ENCODE data around the gene NRXN2.

The NRXN2 gene

DNA sequence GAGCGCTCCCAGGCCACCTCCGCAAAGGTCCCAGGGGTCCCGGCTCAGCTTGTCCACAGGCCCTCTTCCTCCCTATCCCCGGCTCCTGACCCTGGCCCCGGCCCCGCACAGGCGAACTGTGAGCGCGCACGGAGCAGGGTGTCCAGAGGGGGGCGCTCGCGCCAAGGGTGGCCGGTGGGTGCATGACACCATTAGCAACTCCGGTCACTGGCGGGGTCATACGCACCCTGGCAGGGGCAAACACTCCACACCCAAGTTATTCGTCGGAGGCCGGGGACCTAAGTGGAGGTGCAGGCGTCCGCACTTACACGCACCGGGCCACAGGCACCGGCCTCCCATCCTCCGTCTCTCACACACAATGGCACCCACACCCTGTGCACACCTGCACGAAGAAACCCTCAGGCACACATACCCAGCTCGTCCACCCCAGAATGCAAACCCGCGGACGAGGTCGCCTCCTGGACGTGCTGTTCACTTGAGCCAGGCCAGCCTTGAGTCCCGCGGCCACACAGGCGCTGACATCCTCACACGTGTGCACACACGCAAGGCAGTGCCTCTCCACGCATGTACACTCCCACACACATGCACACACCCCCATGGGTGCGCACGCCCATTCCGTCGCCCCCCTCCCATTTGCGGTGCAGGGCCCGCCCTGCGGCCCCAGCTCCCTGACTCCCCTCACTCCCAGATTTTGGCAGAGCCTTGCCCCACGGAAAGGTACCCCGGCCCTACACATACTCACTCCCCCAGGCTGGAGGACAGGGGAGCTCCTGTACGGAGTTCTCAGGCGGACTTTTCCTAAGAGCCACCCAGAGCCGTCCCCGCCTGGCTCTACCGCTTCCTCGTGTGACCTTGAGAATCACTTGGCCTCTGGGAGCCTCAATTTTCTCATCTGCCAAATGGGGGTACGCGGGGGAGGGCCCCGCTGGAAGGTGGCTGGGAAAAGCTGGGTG lies 20.9 kb upstream of the NRXN2 start, which contains the start of gene RASGRP2 (continued):
- TF ChIP-seq, protein P1, sequence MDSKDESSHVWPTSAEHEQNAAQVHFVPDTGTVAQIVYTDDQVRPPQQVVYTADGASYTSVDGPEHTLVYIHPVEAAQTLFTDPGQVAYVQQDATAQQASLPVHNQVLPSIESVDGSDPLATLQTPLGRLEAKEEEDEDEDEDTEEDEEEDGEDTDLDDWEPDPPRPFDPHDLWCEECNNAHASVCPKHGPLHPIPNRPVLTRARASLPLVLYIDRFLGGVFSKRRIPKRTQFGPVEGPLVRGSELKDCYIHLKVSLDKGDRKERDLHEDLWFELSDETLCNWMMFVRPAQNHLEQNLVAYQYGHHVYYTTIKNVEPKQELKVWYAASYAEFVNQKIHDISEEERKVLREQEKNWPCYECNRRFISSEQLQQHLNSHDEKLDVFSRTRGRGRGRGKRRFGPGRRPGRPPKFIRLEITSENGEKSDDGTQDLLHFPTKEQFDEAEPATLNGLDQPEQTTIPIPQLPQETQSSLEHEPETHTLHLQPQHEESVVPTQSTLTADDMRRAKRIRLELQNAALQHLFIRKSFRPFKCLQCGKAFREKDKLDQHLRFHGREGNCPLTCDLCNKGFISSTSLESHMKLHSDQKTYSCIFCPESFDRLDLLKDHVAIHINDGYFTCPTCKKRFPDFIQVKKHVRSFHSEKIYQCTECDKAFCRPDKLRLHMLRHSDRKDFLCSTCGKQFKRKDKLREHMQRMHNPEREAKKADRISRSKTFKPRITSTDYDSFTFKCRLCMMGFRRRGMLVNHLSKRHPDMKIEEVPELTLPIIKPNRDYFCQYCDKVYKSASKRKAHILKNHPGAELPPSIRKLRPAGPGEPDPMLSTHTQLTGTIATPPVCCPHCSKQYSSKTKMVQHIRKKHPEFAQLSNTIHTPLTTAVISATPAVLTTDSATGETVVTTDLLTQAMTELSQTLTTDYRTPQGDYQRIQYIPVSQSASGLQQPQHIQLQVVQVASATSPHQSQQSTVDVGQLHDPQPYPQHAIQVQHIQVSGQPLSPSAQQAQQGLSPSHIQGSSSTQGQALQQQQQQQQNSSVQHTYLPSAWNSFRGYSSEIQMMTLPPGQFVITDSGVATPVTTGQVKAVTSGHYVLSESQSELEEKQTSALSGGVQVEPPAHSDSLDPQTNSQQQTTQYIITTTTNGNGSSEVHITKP (tag by site-specific recombination; IDR thresholded peaks at IDR 0.05), result peak; percentile 72; the same call in 1 of the 2 replicates
- TF ChIP-seq YY1 (tag by site-specific recombination; IDR thresholded peaks at IDR 0.05) (no peak), ZNF768 (tag by site-specific recombination; IDR thresholded peaks at IDR 0.05) (no peak), MEIS1 (CRISPR knock-in tag; IDR thresholded peaks at IDR 0.05; ENCODE audit: borderline replicate concordance) (no peak), ZNF416 (tag by site-specific recombination; IDR thresholded peaks at IDR 0.05) (no peak)
- TF ChIP-seq, protein P2, sequence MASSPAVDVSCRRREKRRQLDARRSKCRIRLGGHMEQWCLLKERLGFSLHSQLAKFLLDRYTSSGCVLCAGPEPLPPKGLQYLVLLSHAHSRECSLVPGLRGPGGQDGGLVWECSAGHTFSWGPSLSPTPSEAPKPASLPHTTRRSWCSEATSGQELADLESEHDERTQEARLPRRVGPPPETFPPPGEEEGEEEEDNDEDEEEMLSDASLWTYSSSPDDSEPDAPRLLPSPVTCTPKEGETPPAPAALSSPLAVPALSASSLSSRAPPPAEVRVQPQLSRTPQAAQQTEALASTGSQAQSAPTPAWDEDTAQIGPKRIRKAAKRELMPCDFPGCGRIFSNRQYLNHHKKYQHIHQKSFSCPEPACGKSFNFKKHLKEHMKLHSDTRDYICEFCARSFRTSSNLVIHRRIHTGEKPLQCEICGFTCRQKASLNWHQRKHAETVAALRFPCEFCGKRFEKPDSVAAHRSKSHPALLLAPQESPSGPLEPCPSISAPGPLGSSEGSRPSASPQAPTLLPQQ (tag by site-specific recombination; IDR thresholded peaks at IDR 0.05), result no peak

DNA sequence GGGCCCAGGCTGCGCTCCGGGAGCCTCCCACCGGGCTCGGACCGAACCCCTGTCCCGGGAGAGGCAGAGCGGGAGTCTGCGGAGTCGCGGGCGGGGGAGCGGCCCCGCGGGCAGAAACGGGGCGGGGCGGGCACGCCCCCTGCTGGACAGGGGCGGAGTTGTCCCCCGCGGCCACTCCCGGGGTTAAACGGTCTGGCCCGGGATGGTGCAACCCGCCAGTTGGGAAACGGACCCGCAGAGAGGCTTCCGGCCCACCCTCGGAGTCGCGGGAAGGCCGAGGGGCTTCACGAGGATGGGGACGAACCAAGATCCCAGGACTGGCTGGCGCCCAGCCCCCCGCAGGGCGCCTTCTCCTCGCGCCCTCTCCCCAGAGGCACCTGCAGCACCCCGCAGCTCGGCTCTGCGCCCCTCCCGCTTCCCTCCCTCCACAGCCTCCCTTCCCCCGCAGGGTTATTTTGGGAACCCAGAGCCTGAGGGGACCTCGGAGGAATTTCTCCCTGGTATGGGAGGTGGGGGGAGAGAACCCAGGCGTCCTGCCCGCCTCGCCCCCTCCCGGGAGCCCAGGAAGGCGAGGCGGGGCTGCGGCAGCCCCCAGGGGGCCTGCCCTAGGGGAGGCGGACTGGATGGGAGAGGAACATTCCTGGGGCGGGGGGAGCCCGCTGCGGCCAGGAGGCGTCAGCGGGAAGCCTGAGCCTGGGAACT lies 20.0 kb upstream of the NRXN2 start:
- Histone ChIP-seq H3K4me3 (ENCODE audit: low read depth, low read length) (peak overlapping the region; percentile 30), H3K9me3 (ENCODE audit: control insufficient read depth, insufficient read depth, low read depth, low read length) (no peaks in the 10 kb centered on the region), H3K27ac (ENCODE audit: extremely low read depth, low read depth, low read length) (no peak overlapping the region), H3K4me1 (ENCODE audit: control insufficient read depth, insufficient read depth, low read length) (no peaks in the 10 kb centered on the region), H3K36me3 (ENCODE audit: control insufficient read depth in 2 of 2, insufficient read depth in 1 of 2, low read length in 2 of 2) (no peaks in the 10 kb centered on the region)
- CTCF ChIA-PET, result interaction anchor here (0.6 to 4.6 kb wide), 19 partner anchors 8 to 957 kb away, joined by 3 to 31 read pairs (median 5); no protein-coding TSS in a partner anchor
- POLR2A ChIA-PET, result interaction anchor here (1.0 kb wide), 1 partner anchor 36 kb away, joined by 3 read pairs; the partner anchor contains the start of gene SF1
- peak; percentile 40 for TF ChIP-seq SP7 (tag by site-specific recombination; IDR thresholded peaks at IDR 0.05)
- TF ChIP-seq ZNF510 (tag by site-specific recombination; IDR thresholded peaks at IDR 0.05; ENCODE audit: insufficient replicate concordance), result no peak
- no peak for TF ChIP-seq ZNF792 (tag by site-specific recombination; IDR thresholded peaks at IDR 0.05)
- peak; percentile 26; the same call in 1 of the 2 replicates for TF ChIP-seq ZNF654 (tag by site-specific recombination; IDR thresholded peaks at IDR 0.05; ENCODE audit: low read depth)
- TF ChIP-seq SP2 (tag by site-specific recombination; IDR thresholded peaks at IDR 0.05), result peak; percentile 32
- 0 out of 2 replicates have a peak, but pooled peaks have one; percentile 40 for TF ChIP-seq KLF7 (tag by site-specific recombination; IDR thresholded peaks at IDR 0.05; ENCODE audit: borderline replicate concordance)
- no peak for TF ChIP-seq ZNF658 (tag by site-specific recombination; IDR thresholded peaks at IDR 0.05)
- TF ChIP-seq, protein P3, sequence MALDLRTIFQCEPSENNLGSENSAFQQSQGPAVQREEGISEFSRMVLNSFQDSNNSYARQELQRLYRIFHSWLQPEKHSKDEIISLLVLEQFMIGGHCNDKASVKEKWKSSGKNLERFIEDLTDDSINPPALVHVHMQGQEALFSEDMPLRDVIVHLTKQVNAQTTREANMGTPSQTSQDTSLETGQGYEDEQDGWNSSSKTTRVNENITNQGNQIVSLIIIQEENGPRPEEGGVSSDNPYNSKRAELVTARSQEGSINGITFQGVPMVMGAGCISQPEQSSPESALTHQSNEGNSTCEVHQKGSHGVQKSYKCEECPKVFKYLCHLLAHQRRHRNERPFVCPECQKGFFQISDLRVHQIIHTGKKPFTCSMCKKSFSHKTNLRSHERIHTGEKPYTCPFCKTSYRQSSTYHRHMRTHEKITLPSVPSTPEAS (tag by site-specific recombination; IDR thresholded peaks at IDR 0.05), result no peak
- 0 out of 2 replicates have a peak, but pooled peaks have one; percentile 50 for TF ChIP-seq ZNF2 (tag by site-specific recombination; IDR thresholded peaks at IDR 0.05)
- no peak for TF ChIP-seq ZNF549 (tag by site-specific recombination; IDR thresholded peaks at IDR 0.05)
- TF ChIP-seq ZIC2 (tag by site-specific recombination; IDR thresholded peaks at IDR 0.05), result peak; percentile 93
- TF ChIP-seq, protein P4, sequence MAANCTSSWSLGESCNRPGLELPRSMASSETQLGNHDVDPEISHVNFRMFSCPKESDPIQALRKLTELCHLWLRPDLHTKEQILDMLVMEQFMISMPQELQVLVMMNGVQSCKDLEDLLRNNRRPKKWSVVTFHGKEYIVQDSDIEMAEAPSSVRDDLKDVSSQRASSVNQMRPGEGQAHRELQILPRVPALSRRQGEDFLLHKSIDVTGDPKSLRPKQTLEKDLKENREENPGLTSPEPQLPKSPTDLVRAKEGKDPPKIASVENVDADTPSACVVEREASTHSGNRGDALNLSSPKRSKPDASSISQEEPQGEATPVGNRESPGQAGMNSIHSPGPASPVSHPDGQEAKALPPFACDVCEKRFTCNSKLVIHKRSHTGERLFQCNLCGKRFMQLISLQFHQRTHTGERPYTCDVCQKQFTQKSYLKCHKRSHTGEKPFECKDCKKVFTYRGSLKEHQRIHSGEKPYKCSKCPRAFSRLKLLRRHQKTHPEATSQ (tag by site-specific recombination; IDR thresholded peaks at IDR 0.05), result no peak
- TF ChIP-seq, protein P1 (tag by site-specific recombination; IDR thresholded peaks at IDR 0.05), result peak; percentile 63
- peak; percentile 79 for TF ChIP-seq KLF8 (tag by site-specific recombination; IDR thresholded peaks at IDR 0.05)
- TF ChIP-seq BCL11A (tag by site-specific recombination; IDR thresholded peaks at IDR 0.05; ENCODE audit: low read depth), result peak; percentile 82; the same call in 1 of the 2 replicates
